Glutamatergic neuron (in vitro differentiated cells): ENCODE data around the gene DNAH6. TPM values are rescaled to one million over a fixed set of nuclear protein-coding genes. Genes with fewer than 3 reads are reported as not detected.

Source experiments
- DNase-seq: peaks from one replicate; pipeline ENCODE4 v3.0.0; 2022
- H3K27ac Mint-ChIP-seq: one replicate; pipeline ENCODE4 v1.8.0; 2020; ENCODE audit warnings: mild to moderate bottlenecking, mixed read lengths, inconsistent platforms; ENCODE audit not compliant: unreplicated experiment
- H3K27me3 Mint-ChIP-seq: one replicate; pipeline ENCODE4 v1.8.0; 2020; ENCODE audit warnings: mild to moderate bottlenecking, moderate library complexity, mixed read lengths, inconsistent platforms; ENCODE audit not compliant: unreplicated experiment
- H3K36me3 Mint-ChIP-seq: one replicate; pipeline ENCODE4 v1.8.0; 2020; ENCODE audit warnings: mild to moderate bottlenecking, mixed read lengths, inconsistent platforms; ENCODE audit not compliant: unreplicated experiment
- H3K4me1 Mint-ChIP-seq: one replicate; pipeline ENCODE4 v1.8.0; 2020; ENCODE audit warnings: mild to moderate bottlenecking, low read depth, mixed read lengths, inconsistent platforms; ENCODE audit not compliant: unreplicated experiment
- H3K4me3 Mint-ChIP-seq: one replicate; pipeline ENCODE4 v1.8.0; 2020; ENCODE audit warnings: mild to moderate bottlenecking, mixed read lengths, inconsistent platforms; ENCODE audit not compliant: unreplicated experiment
- H3K9me3 Mint-ChIP-seq: one replicate; pipeline ENCODE4 v1.8.0; 2020; ENCODE audit warnings: mild to moderate bottlenecking, moderate library complexity, mixed read lengths, inconsistent platforms; ENCODE audit not compliant: unreplicated experiment
- CTCF ChIP-seq: fragments of 200-600 bp; sonication (generic); IDR thresholded peaks from one replicate; pipeline ENCODE4 v1.5.0; 2021; ENCODE audit not compliant: partially characterized antibody, unreplicated experiment
- total RNA-seq: library from RNA; stranded (reverse); fragmentation: NEBNext Ultra II Directional; extraction: Animal tissue kit (Norgen Biotek cat#: 25700); gene quantifications from one replicate; pipeline ENCODE4 v1.2.1, GENCODE V29; 2021; ENCODE audit not compliant: unreplicated experiment

DNAH6 gene
- total RNA-seq, 1 donor from 2014 or later, result 0.86 TPM

DNA sequence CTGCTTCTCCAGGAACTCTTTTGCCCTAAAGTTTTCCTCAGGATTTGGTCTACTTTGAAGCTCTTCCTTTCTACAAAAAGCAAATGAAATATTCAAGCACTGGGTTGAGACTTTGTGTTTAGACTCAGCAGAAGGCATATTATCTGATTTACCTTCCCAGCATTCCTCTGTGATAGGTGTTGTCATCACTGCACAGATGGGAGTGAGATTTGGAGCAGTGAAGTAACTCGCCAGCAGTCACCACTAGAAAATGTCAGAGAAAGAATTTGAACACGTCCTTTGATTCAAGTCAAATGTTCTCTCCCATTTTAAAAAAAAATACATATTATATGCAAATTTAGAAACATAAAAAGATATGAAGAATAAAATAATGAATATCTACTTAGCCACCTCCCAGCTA, 112.2 kb downstream of the DNAH6 start:
- Mint-ChIP-seq H3K27me3 (peaks cover 1% of the 10 kb centered on the region), H3K27ac (no peak overlapping the region), H3K4me3 (no peak overlapping the region), H3K9me3 (peaks cover 2% of the 10 kb centered on the region), H3K4me1 (no peaks in the 10 kb centered on the region), H3K36me3 (no peaks in the 10 kb centered on the region)
- TF ChIP-seq CTCF, result no peak
- DNase-seq, result no peak

- Mint-ChIP-seq H3K4me3 (no peak overlapping the region), H3K4me1 (no peaks in the 10 kb centered on the region), H3K27me3 (peaks cover 1% of the 10 kb centered on the region), H3K9me3 (peaks cover 2% of the 10 kb centered on the region), H3K27ac (no peak overlapping the region), H3K36me3 (no peaks in the 10 kb centered on the region)
- DNase-seq, result no peak
- no peak for TF ChIP-seq CTCF
Observed at GRCh38 chr2:84629550-84629949, 113.3 kb downstream of the DNAH6 start.

DNA sequence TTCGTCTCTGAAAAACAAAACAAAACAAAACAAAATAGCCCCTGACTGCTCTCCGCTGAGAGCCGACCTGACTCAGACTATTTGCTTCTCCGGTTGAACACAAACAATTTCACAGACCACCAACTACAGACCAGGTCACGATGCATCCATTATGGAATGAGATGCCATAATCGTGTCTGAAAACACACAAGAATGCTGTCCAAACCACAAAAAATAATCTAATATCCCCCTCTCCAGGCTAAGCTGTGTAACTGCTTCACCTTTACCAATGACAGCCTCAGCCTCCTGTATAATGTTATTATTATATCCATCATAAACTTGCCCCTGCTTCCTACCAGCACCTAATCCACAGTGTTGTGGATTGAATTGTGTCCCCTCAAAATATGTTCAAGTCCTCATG, 114.7 kb downstream of the DNAH6 start:
- Mint-ChIP-seq H3K36me3 (no peaks in the 10 kb centered on the region), H3K27me3 (peaks cover 1% of the 10 kb centered on the region), H3K4me1 (no peaks in the 10 kb centered on the region), H3K9me3 (peaks cover 2% of the 10 kb centered on the region), H3K27ac (no peak overlapping the region), H3K4me3 (no peak overlapping the region)
- TF ChIP-seq CTCF, result peak; percentile 40
- no peak for DNase-seq

GRCh38 chr2:84631985-84632384, 115.7 kb downstream of the DNAH6 start:
- Mint-ChIP-seq H3K4me3 (no peak overlapping the region), H3K27ac (no peak overlapping the region), H3K9me3 (peaks cover 2% of the 10 kb centered on the region), H3K36me3 (no peaks in the 10 kb centered on the region), H3K4me1 (no peaks in the 10 kb centered on the region), H3K27me3 (peaks cover 1% of the 10 kb centered on the region)
- TF ChIP-seq CTCF, result no peak
- no peak for DNase-seq

DNA sequence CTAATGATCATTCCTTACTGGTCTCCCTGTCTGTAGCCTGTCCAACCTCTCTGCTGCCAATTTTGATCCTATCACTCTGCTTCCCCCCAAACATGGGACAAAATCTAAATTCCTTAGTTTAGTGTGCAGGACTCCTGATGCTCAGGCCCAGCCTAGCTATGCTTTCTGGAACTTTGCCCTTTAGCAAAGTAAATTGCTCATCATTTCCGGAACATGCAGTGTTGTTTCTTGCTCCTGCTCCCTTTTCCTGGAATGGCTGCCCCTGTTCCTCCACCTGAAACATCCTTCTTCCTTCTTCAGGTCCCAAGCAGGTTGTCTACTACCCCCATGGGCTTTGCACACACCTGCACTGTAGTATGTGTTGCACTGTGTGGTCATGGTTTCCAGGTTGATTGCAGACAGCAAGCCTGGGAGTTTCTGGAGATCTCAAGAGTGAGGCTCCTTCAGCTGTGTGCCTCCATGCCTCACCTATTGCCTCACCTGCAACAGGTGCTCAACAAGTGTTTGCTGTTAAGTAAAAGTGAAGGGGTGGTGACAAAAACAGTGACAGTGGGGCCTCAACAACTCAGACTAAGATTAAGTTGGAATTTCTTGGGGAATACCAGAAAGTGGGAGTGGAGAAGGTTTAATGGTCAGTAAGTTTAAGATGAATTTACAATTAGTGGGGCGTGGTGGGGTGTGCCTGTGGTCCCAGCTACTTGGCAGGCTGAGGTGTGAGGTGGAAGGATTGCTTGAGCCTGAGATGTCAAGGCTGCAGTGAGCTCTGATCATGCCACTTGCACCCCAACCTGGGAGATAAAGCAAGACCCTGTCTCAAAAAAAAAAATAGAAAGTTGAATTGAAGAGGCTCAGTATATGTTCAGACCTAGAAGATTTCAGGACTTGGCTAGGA, 120.0 kb downstream of the DNAH6 start:
- Mint-ChIP-seq H3K27ac (no peak overlapping the region), H3K27me3 (peaks cover 1% of the 10 kb centered on the region), H3K4me1 (no peaks in the 10 kb centered on the region), H3K9me3 (no peaks in the 10 kb centered on the region), H3K4me3 (no peak overlapping the region), H3K36me3 (no peaks in the 10 kb centered on the region)
- no peak for TF ChIP-seq CTCF
- no peak for DNase-seq
